Immature natural killer cell (primary cell): ENCODE measurements around the gene RABGGTA. TPM values are rescaled to one million over a fixed set of nuclear protein-coding genes. Genes with fewer than 3 reads are reported as not detected.
A peak's percentile ranks its signal among the peaks of the same experiment; 100 is the strongest.

ENCODE experiments used
- DNase-seq, 3 donors: peaks; one replicate each; pipeline ENCODE4 v3.0.0; 2022; ENCODE audit warnings: mixed read lengths in 1 of 3
- H3K27ac Mint-ChIP-seq, 6 donors: one replicate each; pipeline ENCODE4 v1.8.0; 2020; ENCODE audit warnings: mixed read lengths in 6 of 6, mild to moderate bottlenecking in 5 of 6, inconsistent platforms in 4 of 6, moderate library complexity in 3 of 6
- H3K27me3 Mint-ChIP-seq, 3 donors: one replicate each; pipeline ENCODE4 v1.8.0; 2020 to 2021; ENCODE audit warnings: low read depth in 3 of 3, mild to moderate bottlenecking in 3 of 3, mixed read lengths in 3 of 3, moderate library complexity in 3 of 3, inconsistent platforms in 1 of 3
- H3K36me3 Mint-ChIP-seq, 3 donors: one replicate each; pipeline ENCODE4 v1.8.0; 2020; ENCODE audit warnings: mixed read lengths in 3 of 3, inconsistent platforms in 2 of 3, mild to moderate bottlenecking in 2 of 3
- H3K4me1 Mint-ChIP-seq, 2 donors: one replicate each; pipeline ENCODE4 v1.8.0; 2020; ENCODE audit warnings: inconsistent platforms in 2 of 2, mild to moderate bottlenecking in 2 of 2, mixed read lengths in 2 of 2, moderate library complexity in 1 of 2
- H3K4me3 Mint-ChIP-seq, 5 donors: one replicate each; pipeline ENCODE4 v1.8.0; 2020; ENCODE audit warnings: mild to moderate bottlenecking in 5 of 5, mixed read lengths in 5 of 5, inconsistent platforms in 3 of 5, moderate library complexity in 3 of 5
- H3K9me3 Mint-ChIP-seq, 6 donors: one replicate each; pipeline ENCODE4 v1.8.0; 2020; ENCODE audit warnings: mild to moderate bottlenecking in 6 of 6, mixed read lengths in 6 of 6, inconsistent platforms in 4 of 6, moderate library complexity in 3 of 6
- polyA plus RNA-seq, 3 donors: library from polyadenylated mRNA; unstranded; fragments of 300-500 nt; fragmentation: Illumina TruSeq; gene quantifications; one replicate each; pipeline ENCODE4 v1.2.3, GENCODE V29; 2021

RABGGTA gene
- polyA plus RNA-seq, 3 donors from 2014 or later: 23.3 to 52.0 (median 38.6) TPM

DNA sequence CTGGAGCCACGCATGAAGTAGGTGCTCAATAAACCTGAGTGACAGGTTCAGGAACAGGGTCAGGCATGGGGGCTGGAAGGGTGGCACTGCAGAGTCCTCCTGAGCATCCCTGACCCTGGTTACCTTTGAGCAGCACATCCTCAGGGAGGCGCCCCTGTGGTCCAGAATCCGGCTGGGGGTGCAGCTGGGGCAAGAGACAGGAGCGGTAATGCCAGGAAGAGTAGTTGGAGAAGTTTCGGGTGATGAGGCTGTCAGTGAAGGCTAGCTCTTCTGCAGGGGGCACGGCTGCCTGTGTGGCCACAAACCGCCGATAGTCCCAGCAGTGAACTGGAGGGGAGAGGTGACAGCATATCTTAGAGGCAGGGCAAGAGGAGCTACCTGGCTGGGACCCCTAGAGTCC, 2.0 kb downstream of the RABGGTA start:
- DNase-seq: no peak
- peaks cover 32 to 34% of the 10 kb centered on the region in 2 donors for H3K4me1 Mint-ChIP-seq
- H3K9me3 Mint-ChIP-seq: no peaks in the 10 kb centered on the region
- peak overlapping the region in 4 of 6 donors; percentile 22 to 79 (median 67) for H3K27ac Mint-ChIP-seq
- peaks cover 12 to 13% (median 12%) of the 10 kb centered on the region in 3 donors for H3K27me3 Mint-ChIP-seq
- peaks cover 11 to 22% (median 17%) of the 10 kb centered on the region in 3 donors for H3K36me3 Mint-ChIP-seq
- peak overlapping the region in 1 of 5 donors; percentile 40 for H3K4me3 Mint-ChIP-seq

DNA sequence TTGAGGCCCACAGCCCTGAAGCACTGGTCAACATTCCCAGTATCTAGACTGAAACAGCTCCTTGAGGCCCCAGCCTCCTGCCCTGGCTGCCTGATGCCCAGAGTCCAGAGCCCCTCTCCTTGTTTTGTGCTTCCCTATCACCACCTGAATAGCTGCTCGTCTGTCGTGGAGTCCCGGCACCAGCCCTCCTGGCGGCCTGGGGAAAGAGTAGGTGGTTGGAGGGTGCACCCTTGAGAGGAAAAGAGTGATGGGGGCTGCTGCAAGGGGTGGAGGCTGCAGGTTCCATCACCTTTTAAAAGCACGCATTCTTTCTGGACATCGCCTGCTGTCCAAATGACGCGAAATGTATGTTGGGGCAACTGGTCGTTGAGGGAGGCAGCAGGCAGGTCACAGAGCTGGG, 3.2 kb downstream of the RABGGTA start:
- H3K9me3 Mint-ChIP-seq: no peaks in the 10 kb centered on the region
- no peak overlapping the region for H3K4me3 Mint-ChIP-seq
- no peak overlapping the region for H3K27ac Mint-ChIP-seq
- peaks cover 9 to 13% (median 12%) of the 10 kb centered on the region in 3 donors for H3K27me3 Mint-ChIP-seq
- peaks cover 11 to 22% (median 17%) of the 10 kb centered on the region in 3 donors for H3K36me3 Mint-ChIP-seq
- peaks cover 27 to 29% of the 10 kb centered on the region in 2 donors for H3K4me1 Mint-ChIP-seq
- DNase-seq: no peak

DNA sequence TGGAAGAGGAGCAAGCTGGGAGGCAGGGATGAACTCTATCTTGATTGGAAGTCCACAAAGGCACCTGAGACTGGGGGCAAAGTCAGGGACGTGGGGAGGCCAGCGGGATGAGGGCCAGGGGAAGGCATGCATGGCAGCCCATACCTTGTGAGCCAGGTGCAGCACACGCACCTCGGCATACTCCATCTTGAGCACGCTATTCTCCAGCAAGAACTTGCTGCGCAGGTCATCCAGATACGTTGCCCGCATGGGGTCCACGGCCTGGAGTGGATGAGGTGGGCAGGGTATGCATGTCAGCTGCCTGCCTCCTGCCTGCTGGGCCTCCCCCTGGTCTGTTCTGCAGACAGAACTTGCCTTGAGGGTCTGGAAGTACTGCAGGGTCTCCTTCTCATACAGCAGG, 3.9 kb downstream of the RABGGTA start:
- H3K36me3 Mint-ChIP-seq: peaks cover 11 to 24% (median 17%) of the 10 kb centered on the region in 3 donors
- peak overlapping the region in 2 of 6 donors; percentile 65 to 74 for H3K27ac Mint-ChIP-seq
- DNase-seq: no peak
- H3K4me3 Mint-ChIP-seq: no peak overlapping the region
- no peaks in the 10 kb centered on the region for H3K9me3 Mint-ChIP-seq
- peaks cover 9 to 13% (median 12%) of the 10 kb centered on the region in 3 donors for H3K27me3 Mint-ChIP-seq
- H3K4me1 Mint-ChIP-seq: peaks cover 20 to 24% of the 10 kb centered on the region in 2 donors

DNA sequence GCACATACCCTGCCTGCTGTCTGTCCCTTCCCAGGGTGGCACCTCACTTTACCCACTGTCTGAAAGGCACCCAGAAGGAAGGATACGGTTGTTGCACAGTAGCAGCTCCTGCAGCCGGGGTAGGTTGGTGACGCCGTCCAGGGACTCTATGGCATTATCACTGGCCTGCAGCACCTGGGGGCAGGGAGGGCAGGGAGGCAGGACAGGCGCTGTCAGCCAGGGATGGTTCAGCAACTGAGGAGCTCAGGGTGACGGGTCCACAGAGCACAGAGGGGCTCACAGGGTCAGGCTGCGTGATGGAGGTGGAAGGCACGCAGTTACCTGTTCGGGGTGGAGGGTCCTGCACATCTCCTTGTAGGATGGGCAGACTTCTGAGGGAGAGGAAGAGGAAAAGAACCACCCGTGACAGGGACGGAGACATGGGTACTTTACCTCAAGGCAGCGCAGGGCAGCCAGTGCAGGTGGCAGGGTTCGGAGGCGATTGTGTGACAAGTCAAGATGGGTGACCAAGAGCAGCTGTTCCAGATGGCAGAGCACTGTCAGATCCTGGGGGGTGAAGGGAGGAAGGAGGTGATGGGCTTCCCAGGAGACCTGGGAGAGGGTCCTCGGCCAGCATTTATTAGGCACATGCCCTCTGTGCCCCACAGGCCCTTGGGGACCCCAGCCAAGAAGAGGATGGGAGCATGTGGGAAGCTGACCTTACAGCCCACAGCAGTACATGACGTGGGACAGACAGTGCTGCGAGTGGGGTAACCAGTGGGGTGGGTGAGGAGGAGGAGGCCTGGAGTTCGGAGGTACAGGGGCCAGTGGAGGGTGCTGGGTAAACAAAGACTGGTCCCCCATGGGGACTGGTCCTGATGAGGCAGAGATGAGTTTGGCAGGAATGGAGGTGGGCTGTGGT, 4.8 kb downstream of the RABGGTA start:
- Mint-ChIP-seq H3K27me3 (peaks cover 6% of the 10 kb centered on the region in 3 donors), H3K27ac (peak overlapping the region in 4 of 6 donors; percentile 29 to 74 (median 58)), H3K36me3 (peaks cover 11 to 26% (median 17%) of the 10 kb centered on the region in 3 donors), H3K4me3 (no peak overlapping the region), H3K9me3 (no peaks in the 10 kb centered on the region), H3K4me1 (peaks cover 11 to 15% of the 10 kb centered on the region in 2 donors)
- DNase-seq: no peak

DNA sequence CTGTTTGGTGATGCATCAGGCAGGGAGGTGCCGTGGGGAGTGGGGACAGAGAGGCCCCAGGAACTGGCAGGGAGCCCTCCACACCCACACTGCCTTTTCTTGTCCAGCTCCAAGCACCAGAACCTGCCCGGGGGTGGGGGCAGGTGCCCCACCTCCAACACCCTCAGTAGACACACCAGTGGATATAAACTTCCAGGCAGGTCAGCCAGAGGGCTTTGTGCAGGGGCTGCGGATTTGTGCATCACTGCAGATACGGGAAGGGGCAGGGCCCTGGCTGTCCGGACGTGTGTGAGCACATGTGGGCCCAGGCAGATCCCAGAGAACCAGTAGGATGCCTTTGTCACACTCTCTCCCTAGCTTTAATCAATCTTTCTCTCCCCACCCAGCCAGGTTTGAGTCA, 7.1 kb downstream of the RABGGTA start:
- Mint-ChIP-seq H3K27me3 (peaks cover 0 to 3% (median 1%) of the 10 kb centered on the region in 3 donors), H3K4me3 (no peak overlapping the region), H3K4me1 (peaks cover 0 to 3% of the 10 kb centered on the region in 2 donors), H3K27ac (no peak overlapping the region), H3K36me3 (peaks cover 11 to 31% (median 17%) of the 10 kb centered on the region in 3 donors), H3K9me3 (no peaks in the 10 kb centered on the region)
- no peak for DNase-seq

DNA sequence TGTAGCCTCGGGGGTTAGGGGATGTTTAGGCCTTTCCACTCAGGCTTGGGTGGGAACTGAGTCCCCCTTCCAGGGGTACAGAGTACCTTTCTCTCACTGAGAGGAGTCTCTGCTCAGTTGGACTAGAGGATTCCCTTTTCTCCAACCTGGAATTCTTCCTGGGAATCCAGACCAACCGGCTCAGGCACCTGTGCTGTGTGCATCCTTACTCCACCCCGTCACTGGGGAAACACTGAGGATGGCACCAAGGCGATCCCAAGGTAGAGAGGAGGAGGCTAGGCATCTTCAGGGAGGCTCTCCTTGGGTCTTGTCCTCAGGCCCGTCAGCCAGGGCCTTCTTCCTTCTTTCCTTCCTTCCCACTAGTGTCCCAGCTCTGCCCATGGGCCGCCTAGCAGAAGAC, 7.5 kb downstream of the RABGGTA start:
- Mint-ChIP-seq H3K9me3 (no peaks in the 10 kb centered on the region), H3K36me3 (peaks cover 11 to 28% (median 17%) of the 10 kb centered on the region in 3 donors), H3K4me3 (no peak overlapping the region), H3K27ac (peak overlapping the region in 1 of 6 donors; percentile 17), H3K27me3 (peaks cover 0 to 3% (median 1%) of the 10 kb centered on the region in 3 donors), H3K4me1 (peaks cover 0 to 3% of the 10 kb centered on the region in 2 donors)
- DNase-seq: no peak

DNA sequence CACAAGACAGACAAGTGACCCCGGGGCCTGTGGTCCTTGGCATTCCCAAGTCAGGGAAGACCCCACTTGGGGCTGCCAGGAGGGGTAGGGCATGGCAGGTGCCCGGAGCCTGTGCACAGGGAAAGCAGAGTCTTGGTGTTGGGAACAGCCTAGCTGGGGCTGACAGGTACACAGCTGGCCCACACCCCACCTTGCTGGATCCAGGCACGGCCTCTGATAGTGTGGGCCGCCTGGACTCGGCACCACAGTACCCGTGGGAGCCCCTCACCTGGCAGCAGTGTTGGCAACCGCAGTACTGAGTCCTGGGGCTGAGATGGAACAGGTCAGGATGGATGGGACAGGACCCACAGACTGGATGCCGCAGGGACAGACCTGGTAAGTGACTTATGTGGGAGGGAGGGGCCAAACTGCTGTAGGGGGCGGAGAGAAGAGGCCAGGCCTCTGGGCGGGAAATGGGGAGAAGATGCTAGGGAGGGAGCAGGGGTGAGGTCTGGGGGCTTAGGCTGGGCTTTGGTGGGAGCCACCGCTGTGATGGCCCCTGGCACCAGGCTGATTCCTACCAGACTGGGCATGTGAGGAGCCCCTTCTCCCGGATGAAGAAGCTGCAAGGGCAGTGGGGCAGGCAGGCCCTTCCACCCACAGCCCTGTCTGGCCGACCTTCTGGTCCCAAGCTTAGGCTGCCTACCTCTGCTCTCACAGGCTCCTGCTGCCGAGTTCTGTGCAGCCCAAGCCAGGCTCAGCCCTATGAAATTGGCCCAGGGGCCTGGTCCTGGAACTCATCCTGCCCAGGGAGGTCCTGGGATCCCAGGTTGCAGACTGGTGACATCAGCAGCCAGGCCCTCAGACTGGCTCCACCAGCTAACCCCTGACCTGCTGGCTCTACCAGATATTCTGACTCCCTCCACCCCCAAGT, 8.3 kb downstream of the RABGGTA start, which contains the start of gene TGM1:
Gene TGM1 (minus strand): TSS at position 357 of the 913 bp plus-strand sequence. CDS start 825 bp downstream, outside the sequence.
- no peaks in the 10 kb centered on the region for H3K9me3 Mint-ChIP-seq
- H3K27me3 Mint-ChIP-seq: peaks cover 0 to 3% (median 1%) of the 10 kb centered on the region in 3 donors
- H3K36me3 Mint-ChIP-seq: peaks cover 11 to 27% (median 17%) of the 10 kb centered on the region in 3 donors
- H3K27ac Mint-ChIP-seq: peak within 1 kb of the TSS in 1 of 6 donors; percentile 17
- peaks cover 0 to 3% of the 10 kb centered on the region in 2 donors for H3K4me1 Mint-ChIP-seq
- no peak within 1 kb of the TSS for H3K4me3 Mint-ChIP-seq
- DNase-seq: no peak

DNA sequence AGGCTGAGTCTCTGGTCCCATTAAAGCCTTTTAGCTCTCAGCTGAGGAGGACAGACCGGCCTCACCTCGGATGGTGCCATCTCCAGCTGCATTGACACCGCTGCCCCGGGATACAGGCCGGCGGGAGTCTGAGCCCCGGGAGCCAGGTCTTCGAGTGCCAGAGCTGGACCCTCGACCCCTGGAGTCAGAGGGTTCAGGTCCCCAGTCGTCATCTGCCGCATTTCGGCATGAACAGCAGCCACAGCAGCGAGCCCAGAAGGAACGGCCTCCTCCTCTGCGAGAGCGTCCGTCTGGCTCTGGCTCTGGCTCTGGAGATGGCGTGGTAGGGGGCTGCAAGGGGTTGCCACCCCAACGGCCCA, 9.4 kb downstream of the RABGGTA start:
- Mint-ChIP-seq H3K36me3 (peaks cover 6 to 22% (median 12%) of the 10 kb centered on the region in 3 donors), H3K4me3 (no peak overlapping the region), H3K9me3 (no peaks in the 10 kb centered on the region), H3K27me3 (peaks cover 0 to 3% (median 0%) of the 10 kb centered on the region in 3 donors), H3K4me1 (peaks cover 0 to under 1% of the 10 kb centered on the region in 2 donors), H3K27ac (no peak overlapping the region)
- DNase-seq: no peak

DNA sequence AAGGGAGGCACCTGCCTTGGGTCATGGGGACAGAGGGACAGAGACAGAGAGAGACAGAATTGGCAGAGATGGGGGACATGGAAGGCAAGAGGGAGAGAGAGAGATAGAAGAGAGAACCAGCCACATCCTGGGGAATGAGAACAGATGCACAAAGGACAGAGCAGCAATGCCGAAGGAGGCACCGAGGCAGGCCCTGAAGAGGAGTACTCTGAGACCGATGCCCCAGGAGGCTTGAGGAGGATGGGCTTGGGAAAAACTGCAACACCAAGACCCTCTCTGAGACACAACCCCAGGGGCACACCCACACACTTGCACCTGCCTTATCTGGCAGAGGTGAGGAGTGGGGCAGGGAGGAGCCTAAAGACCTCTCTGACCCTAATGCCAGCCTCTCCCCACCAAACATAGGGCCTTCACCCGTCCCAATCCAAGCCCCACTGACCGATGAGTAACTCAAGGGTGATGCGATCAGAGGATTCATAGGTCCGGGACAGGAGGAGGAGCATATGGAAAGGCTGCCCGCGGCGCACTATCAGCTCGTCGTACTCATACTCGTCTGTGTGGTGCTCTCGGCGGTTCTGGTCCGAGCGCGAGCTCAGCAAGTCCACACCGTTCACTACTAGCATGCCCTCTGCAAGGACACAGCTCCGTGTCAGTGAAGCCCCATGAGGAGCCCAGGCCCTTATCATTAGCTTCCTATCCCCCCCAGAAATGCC, 10.0 kb downstream of the RABGGTA start:
- H3K27ac Mint-ChIP-seq: peak overlapping the region in 1 of 6 donors; percentile 34
- H3K36me3 Mint-ChIP-seq: peaks cover 5 to 19% (median 6%) of the 10 kb centered on the region in 3 donors

DNA sequence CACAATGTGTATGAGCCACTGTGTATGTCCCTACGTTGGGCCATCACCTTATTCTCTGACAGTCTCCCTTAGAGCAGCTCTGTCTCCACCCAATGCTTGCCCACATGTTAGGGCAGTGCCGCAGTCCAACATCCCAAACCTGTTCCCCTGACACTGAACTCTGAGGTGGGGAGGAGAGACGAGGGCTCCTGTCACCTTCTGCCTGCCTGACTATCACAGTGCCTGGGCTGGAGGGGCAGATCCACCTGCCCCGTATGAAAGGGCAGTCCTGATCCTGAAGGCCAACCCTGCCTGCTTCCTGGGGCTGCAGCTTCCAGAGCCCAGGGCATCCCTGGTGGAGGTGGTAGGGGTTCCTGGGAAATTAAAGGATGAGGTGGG, 10.6 kb downstream of the RABGGTA start:
- peaks cover 0 to 3% (median 0%) of the 10 kb centered on the region in 3 donors for H3K27me3 Mint-ChIP-seq
- H3K4me1 Mint-ChIP-seq: no peaks in the 10 kb centered on the region
- no peak for DNase-seq
- H3K36me3 Mint-ChIP-seq: peaks cover 0 to 17% (median 6%) of the 10 kb centered on the region in 3 donors
- no peak overlapping the region for H3K4me3 Mint-ChIP-seq
- peak overlapping the region in 1 of 6 donors; percentile 34 for H3K27ac Mint-ChIP-seq
- no peaks in the 10 kb centered on the region for H3K9me3 Mint-ChIP-seq

More for the DNA sequence above, 10.0 kb downstream of the RABGGTA start:
- H3K4me3 Mint-ChIP-seq: no peak overlapping the region
- H3K4me1 Mint-ChIP-seq: no peaks in the 10 kb centered on the region
- peaks cover 0 to 3% (median 0%) of the 10 kb centered on the region in 3 donors for H3K27me3 Mint-ChIP-seq
- DNase-seq: no peak
- no peaks in the 10 kb centered on the region for H3K9me3 Mint-ChIP-seq

DNA sequence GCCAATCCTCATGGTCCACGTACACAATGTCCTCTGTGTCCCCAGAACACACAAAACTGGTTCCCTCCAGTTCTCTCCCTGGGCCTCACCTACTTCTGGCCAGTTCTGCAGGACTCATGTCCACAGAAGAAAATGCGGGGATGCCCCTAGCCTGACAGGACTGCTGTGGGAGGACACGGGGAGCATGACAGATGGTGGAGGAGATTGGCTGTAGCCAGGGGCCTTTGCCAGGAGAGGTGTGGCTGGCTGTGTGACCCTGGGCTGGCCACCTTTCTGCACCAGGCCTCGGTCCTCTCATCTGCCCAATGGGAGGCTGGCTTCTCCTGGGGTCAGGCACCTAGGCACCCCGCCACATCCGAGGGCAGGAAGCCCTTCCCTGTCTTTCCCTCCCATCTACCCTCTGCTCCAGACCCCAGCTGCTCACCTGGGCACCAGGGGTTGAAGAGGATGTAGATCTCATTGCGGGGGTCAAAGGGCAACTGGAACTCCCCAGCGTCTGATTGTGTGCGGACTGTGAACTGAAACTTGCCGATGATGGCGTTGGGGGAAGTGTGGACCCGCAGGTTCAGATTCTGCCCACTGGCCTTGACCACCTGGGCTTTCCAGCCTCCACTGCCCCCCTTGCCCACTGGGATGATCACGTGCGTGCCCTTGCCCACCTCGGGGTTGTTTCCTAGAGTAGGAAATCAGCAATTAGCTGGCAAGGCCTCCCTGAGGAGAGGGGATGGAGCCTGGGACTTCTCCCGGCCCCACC, 11.2 kb downstream of the RABGGTA start:
- Mint-ChIP-seq H3K27me3 (peaks cover 0 to 3% (median 0%) of the 10 kb centered on the region in 3 donors), H3K27ac (no peak overlapping the region), H3K36me3 (peaks cover 0 to 18% (median 6%) of the 10 kb centered on the region in 3 donors), H3K4me3 (no peak overlapping the region), H3K4me1 (no peaks in the 10 kb centered on the region), H3K9me3 (no peaks in the 10 kb centered on the region)
- DNase-seq: no peak

DNA sequence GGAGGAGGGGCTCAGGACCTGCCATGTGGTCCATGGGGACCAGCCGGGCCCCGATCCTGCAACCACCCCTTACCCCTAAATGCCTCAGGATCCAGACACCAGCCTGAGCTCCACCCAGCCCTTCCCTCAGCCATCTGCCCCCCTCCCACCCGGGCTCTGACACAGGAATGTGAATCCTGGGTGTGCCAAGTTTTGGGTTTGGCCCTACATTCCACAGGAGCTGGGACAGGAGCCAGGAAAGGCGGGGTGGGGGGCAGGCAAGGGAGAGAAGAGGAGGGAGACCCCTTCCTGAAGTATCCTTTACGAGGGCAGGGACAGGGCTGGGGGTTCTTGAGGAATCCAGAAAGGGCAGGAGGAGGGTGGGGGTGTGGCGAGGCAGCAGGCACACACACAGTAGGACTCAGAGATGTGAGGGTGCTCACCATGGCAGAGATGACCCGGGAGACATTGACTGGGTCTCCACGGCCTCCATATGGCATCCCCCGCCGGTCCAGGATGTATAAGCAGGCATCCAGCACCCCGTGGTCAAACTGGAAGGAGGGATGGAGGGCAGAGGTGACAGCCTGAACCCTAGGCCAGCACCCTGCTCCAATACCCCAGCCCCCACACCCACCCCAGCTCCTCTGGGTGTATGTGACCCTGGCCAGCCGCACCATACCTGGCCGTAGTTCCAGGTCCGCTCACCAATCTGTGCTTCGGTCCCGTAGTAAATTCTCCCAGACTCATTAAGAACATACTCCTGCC, 11.9 kb downstream of the RABGGTA start:
- H3K9me3 Mint-ChIP-seq: no peaks in the 10 kb centered on the region
- DNase-seq: no peak
- no peaks in the 10 kb centered on the region for H3K4me1 Mint-ChIP-seq
- H3K4me3 Mint-ChIP-seq: no peak overlapping the region
- H3K36me3 Mint-ChIP-seq: peaks cover 0 to 20% (median 6%) of the 10 kb centered on the region in 3 donors
- H3K27ac Mint-ChIP-seq: no peak overlapping the region
- no peaks in the 10 kb centered on the region for H3K27me3 Mint-ChIP-seq
